ENCODE measurements around the gene SFTPB. TPM values are rescaled to one million over a fixed set of nuclear protein-coding genes. Genes with fewer than 3 reads are reported as not detected.
A peak's percentile ranks its signal among the peaks of the same experiment; 100 is the strongest.

The SFTPB gene
- total RNA-seq, 6 experiments from 2014 or later = 0.06 to 1.1 (median 0.79) TPM; not detected in 2

DNA sequence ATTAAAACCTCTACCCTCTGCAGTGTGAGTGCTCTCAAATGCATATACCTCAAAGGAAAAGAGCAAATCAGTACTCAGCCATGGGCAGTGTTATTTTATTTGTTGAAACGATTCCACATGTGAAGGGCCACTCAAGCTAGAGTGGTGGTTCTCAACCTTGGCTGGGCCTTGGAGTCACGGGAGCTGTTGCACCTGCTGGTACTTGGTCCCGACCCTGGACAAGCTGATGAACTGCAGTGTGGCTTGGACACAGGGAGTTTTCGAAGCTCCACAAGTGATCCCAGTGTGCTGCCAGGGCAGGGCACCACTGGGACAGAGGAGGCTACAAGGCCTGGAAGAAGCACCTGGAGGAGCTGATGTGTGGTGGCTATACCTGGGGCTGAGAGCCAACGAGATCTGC is 45.8 kb upstream of the SFTPB start:
- Histone ChIP-seq H3K9me3 (no peaks in the 10 kb centered on the region), H3K27me3 (no peaks in the 10 kb centered on the region), H3K36me3 (no peaks in the 10 kb centered on the region), H3K4me1 (peaks cover 0 to 41% (median 21%) of the 10 kb centered on the region in 4 donors), H3K4me3 (no peak overlapping the region), H3K27ac (peak overlapping the region; percentile 75 to 93 (median 90))
- DNase-seq = no peak
- intact Hi-C loops (cut with DNase I) = no loop called here
- 87% methylated on average over 4 of the region's 5 CpGs for WGBS (ENCODE audit: insufficient coverage, low coverage, low lambda C conversion rate, missing lambda C conversion rate)
- ATAC-seq = no peak
- TF ChIP-seq, protein P1, sequence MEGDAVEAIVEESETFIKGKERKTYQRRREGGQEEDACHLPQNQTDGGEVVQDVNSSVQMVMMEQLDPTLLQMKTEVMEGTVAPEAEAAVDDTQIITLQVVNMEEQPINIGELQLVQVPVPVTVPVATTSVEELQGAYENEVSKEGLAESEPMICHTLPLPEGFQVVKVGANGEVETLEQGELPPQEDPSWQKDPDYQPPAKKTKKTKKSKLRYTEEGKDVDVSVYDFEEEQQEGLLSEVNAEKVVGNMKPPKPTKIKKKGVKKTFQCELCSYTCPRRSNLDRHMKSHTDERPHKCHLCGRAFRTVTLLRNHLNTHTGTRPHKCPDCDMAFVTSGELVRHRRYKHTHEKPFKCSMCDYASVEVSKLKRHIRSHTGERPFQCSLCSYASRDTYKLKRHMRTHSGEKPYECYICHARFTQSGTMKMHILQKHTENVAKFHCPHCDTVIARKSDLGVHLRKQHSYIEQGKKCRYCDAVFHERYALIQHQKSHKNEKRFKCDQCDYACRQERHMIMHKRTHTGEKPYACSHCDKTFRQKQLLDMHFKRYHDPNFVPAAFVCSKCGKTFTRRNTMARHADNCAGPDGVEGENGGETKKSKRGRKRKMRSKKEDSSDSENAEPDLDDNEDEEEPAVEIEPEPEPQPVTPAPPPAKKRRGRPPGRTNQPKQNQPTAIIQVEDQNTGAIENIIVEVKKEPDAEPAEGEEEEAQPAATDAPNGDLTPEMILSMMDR (IDR thresholded peaks at IDR 0.05) = no peak
- TF ChIP-seq POLR2A (IDR thresholded peaks at IDR 0.05) = no peak

DNA sequence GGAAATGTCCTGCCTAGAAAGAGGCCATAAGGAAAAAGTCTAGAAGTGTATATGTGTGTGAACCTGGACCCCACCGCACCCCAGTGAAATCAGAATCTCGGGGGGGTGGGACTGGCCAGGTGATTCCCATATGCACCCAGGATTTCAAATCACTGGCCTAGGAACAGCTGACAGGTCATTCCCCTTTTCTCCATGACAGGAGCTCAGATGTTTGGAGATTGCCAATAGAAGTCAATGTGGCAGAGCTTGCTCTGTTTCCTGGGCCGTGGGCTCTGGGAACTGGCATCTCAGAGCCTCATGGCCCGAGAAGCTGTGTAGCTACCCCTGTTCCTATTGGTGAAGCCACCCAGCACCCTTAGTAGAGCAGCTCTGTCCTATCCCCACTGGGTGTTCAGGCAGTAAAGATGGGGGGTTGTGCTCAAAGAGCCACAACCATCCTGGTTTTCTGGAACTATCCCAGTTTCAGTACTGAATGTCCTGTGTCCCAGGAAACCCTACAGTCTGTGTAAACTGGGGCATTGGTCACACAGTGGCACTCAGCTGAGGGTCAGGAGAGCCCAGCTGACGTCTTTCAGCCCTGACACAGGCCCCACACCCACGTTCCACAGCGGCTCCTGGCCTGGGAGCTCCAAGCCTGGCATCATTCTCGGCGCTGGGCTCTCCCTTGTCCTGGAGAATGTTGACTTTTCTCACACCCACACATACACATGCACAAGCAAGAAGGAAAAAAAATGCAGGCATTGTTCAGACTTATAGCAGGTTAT is 45.0 kb upstream of the SFTPB start:
- H3K27me3 ChIP-seq = no peaks in the 10 kb centered on the region
- peak; percentile 90 to 96 (median 96) for DNase-seq
- no peaks in the 10 kb centered on the region for H3K9me3 ChIP-seq
- no peak overlapping the region for H3K4me3 ChIP-seq
- peaks cover 0 to 49% (median 23%) of the 10 kb centered on the region in 4 donors for H3K4me1 ChIP-seq
- 33% methylated on average over 5 of the region's 9 CpGs for WGBS (ENCODE audit: insufficient coverage, low coverage, low lambda C conversion rate, missing lambda C conversion rate)
- TF ChIP-seq, protein P1 (IDR thresholded peaks at IDR 0.05) = no peak
- TF ChIP-seq POLR2A (IDR thresholded peaks at IDR 0.05) = peak; percentile 59
- peak overlapping the region; percentile 75 to 98 (median 90) for H3K27ac ChIP-seq
- H3K36me3 ChIP-seq = no peaks in the 10 kb centered on the region
- intact Hi-C loops (cut with DNase I) = no loop called here
- ATAC-seq = peak; percentile 90 to 96 (median 92)

DNA sequence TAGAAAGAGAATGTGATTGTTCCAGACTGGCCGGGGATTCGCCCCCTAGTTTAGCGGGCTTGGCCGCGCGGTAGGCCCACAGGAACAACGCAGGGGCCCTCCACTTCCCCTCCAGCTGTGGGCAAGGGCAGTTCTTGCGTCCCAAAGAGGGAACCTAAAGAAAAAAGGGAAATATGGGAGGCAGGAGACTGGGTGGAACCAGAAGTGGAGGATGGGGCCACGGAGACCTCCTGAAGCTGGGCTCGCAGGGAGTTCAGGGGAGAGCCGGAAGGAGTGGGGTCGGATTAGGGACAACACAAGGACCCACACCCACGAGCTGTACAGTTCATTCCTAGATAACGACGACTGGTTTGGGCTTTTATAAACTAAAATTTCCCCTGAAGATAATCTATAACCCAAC is 44.3 kb upstream of the SFTPB start:
- Histone ChIP-seq H3K4me1 (peaks cover 0 to 56% (median 27%) of the 10 kb centered on the region in 4 donors), H3K9me3 (no peaks in the 10 kb centered on the region), H3K27ac (peak overlapping the region; percentile 75 to 98 (median 90)), H3K36me3 (no peaks in the 10 kb centered on the region), H3K27me3 (no peaks in the 10 kb centered on the region), H3K4me3 (no peak overlapping the region)
- WGBS (ENCODE audit: insufficient coverage, low coverage, low lambda C conversion rate, missing lambda C conversion rate) = 70% methylated on average over 15 of the region's 15 CpGs
- intact Hi-C loops (cut with DNase I) = no loop called here
- TF ChIP-seq, protein P1 (IDR thresholded peaks at IDR 0.05) = no peak
- TF ChIP-seq POLR2A (IDR thresholded peaks at IDR 0.05) = no peak
- DNase-seq = no peak
- peak in 1 of 4 donors; percentile 2 for ATAC-seq

DNA sequence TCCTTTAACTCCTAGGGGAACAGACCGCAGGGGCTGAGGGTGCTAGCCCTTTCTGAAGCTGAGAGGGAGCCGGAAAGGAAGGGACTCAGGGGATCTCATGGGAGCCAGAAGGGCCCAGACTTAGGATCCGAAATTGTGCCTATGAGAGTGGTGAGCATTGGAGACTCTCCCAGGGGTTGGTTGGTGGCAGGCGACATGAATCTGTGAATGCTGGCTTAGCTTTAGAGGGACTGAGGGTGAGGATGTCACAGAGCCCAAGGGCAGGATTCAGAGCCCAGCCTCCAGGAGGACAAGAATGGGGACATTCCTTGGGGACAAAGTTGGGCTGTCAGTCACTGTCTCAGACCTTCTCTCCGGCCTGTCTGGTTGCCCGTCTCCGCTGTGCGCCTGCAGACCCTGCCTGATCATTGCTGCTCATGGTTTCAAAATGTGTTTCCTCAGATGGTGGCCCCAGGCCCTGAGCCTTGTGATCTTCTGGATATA is 43.6 kb upstream of the SFTPB start:
- intact Hi-C loops (cut with DNase I) = no loop called here
- no peak for TF ChIP-seq POLR2A (IDR thresholded peaks at IDR 0.05)
- TF ChIP-seq, protein P1 (IDR thresholded peaks at IDR 0.05) = no peak
- H3K9me3 ChIP-seq = no peaks in the 10 kb centered on the region
- DNase-seq (no peak), ATAC-seq (no peak)
- no peaks in the 10 kb centered on the region for H3K27me3 ChIP-seq
- no peaks in the 10 kb centered on the region for H3K36me3 ChIP-seq
- WGBS (ENCODE audit: insufficient coverage, low coverage, low lambda C conversion rate, missing lambda C conversion rate) = 90% methylated on average over 6 of the region's 8 CpGs
- H3K4me1 ChIP-seq = peaks cover 0 to 63% (median 30%) of the 10 kb centered on the region in 4 donors
- H3K27ac ChIP-seq = peak overlapping the region in 2 of 3 donors; percentile 75 to 84
- no peak overlapping the region for H3K4me3 ChIP-seq
